Measurements from ENCODE around the gene DOP1B. TPM values are rescaled to one million over a fixed set of nuclear protein-coding genes. Genes with fewer than 3 reads are reported as not detected.

DOP1B gene
- total RNA-seq, 1 donor from 2014 or later = 26.1 TPM

GRCh38 chr21:36117286-36117741 lies 39.3 kb upstream of the DOP1B start:
- H3K27me3 Mint-ChIP-seq (ENCODE audit: low read depth, unreplicated experiment) = peaks cover 4% of the 10 kb centered on the region
- no peak overlapping the region for H3K27ac Mint-ChIP-seq (ENCODE audit: unreplicated experiment)
- Histone ChIP-seq H3K4me1 (ENCODE audit: insufficient read depth, low read length) (no peaks in the 10 kb centered on the region), H3K9me3 (ENCODE audit: insufficient read depth, low read depth, low read length) (no peaks in the 10 kb centered on the region), H2AFZ (ENCODE audit: low read depth, low read length) (no peak overlapping the region), H3K36me3 (ENCODE audit: insufficient read depth, low read length) (no peaks in the 10 kb centered on the region), H3K9ac (ENCODE audit: low read length) (no peak overlapping the region), H4K20me1 (ENCODE audit: insufficient read depth, low read length) (no peaks in the 10 kb centered on the region), H3K79me2 (ENCODE audit: insufficient read depth, low read length) (no peaks in the 10 kb centered on the region), H3K4me2 (ENCODE audit: low read length) (no peak overlapping the region), H3K27me3 (ENCODE audit: insufficient read depth, low read length) (no peaks in the 10 kb centered on the region), H3K4me3 (ENCODE audit: insufficient read depth, low read depth, low read length) (no peak overlapping the region), H3K27ac (ENCODE audit: low read depth, low read length) (no peak overlapping the region)
- no peak for DNase-seq (ENCODE audit: low read depth)
- no peak for TF ChIP-seq EZH2 (IDR thresholded peaks at IDR 0.05; ENCODE audit: insufficient read depth, low read length)
- TF ChIP-seq, protein P1, sequence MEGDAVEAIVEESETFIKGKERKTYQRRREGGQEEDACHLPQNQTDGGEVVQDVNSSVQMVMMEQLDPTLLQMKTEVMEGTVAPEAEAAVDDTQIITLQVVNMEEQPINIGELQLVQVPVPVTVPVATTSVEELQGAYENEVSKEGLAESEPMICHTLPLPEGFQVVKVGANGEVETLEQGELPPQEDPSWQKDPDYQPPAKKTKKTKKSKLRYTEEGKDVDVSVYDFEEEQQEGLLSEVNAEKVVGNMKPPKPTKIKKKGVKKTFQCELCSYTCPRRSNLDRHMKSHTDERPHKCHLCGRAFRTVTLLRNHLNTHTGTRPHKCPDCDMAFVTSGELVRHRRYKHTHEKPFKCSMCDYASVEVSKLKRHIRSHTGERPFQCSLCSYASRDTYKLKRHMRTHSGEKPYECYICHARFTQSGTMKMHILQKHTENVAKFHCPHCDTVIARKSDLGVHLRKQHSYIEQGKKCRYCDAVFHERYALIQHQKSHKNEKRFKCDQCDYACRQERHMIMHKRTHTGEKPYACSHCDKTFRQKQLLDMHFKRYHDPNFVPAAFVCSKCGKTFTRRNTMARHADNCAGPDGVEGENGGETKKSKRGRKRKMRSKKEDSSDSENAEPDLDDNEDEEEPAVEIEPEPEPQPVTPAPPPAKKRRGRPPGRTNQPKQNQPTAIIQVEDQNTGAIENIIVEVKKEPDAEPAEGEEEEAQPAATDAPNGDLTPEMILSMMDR (IDR thresholded peaks at IDR 0.05; ENCODE audit: insufficient read depth, low read depth, low read length) = no peak
- FAIRE-seq = no peak
- H3K36me3 Mint-ChIP-seq (ENCODE audit: low read depth, unreplicated experiment) = no peaks in the 10 kb centered on the region
- H3K4me1 Mint-ChIP-seq (ENCODE audit: low read depth, unreplicated experiment) = no peaks in the 10 kb centered on the region
- H3K4me3 Mint-ChIP-seq (ENCODE audit: unreplicated experiment) = no peak overlapping the region
- H3K9me3 Mint-ChIP-seq (ENCODE audit: unreplicated experiment) = no peaks in the 10 kb centered on the region

GRCh38 chr21:36120304-36120888 lies 36.2 kb upstream of the DOP1B start:
- Mint-ChIP-seq H3K27me3 (ENCODE audit: low read depth, unreplicated experiment) (no peaks in the 10 kb centered on the region), H3K4me3 (ENCODE audit: unreplicated experiment) (no peak overlapping the region), H3K27ac (ENCODE audit: unreplicated experiment) (no peak overlapping the region), H3K4me1 (ENCODE audit: low read depth, unreplicated experiment) (no peaks in the 10 kb centered on the region), H3K9me3 (ENCODE audit: unreplicated experiment) (no peaks in the 10 kb centered on the region), H3K36me3 (ENCODE audit: low read depth, unreplicated experiment) (no peaks in the 10 kb centered on the region)
- no peak for FAIRE-seq
- Histone ChIP-seq H4K20me1 (ENCODE audit: insufficient read depth, low read length) (no peaks in the 10 kb centered on the region), H2AFZ (ENCODE audit: low read depth, low read length) (no peak overlapping the region), H3K4me2 (ENCODE audit: low read length) (no peak overlapping the region), H3K27me3 (ENCODE audit: insufficient read depth, low read length) (no peaks in the 10 kb centered on the region), H3K27ac (ENCODE audit: low read depth, low read length) (no peak overlapping the region), H3K79me2 (ENCODE audit: insufficient read depth, low read length) (no peaks in the 10 kb centered on the region), H3K36me3 (ENCODE audit: insufficient read depth, low read length) (no peaks in the 10 kb centered on the region), H3K9me3 (ENCODE audit: insufficient read depth, low read depth, low read length) (no peaks in the 10 kb centered on the region), H3K4me3 (ENCODE audit: insufficient read depth, low read depth, low read length) (no peak overlapping the region), H3K4me1 (ENCODE audit: insufficient read depth, low read length) (no peaks in the 10 kb centered on the region), H3K9ac (ENCODE audit: low read length) (no peak overlapping the region)
- TF ChIP-seq, protein P1 (IDR thresholded peaks at IDR 0.05; ENCODE audit: insufficient read depth, low read depth, low read length) = no peak
- no peak for TF ChIP-seq EZH2 (IDR thresholded peaks at IDR 0.05; ENCODE audit: insufficient read depth, low read length)
- no peak for DNase-seq (ENCODE audit: low read depth)

DNA sequence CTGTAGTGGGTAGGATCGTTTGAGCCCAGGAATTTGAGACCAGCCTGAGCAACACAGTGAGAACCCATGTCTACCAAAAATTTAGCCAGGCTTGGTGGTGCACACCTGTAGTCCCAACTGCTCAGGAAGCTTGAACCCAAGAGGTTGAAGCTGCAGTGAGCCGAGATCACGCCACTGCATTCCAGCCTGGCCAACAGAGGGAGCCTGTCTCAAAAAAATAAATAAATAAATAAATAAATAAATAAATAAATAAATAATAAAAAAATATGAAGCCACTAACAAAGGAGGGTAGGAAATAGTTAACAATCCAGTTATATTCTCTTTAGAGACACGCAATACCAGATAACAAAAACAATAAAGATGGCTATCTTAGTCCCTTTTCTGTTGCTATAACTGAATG lies 33.6 kb upstream of the DOP1B start:
- Mint-ChIP-seq H3K27ac (ENCODE audit: unreplicated experiment) (no peak overlapping the region), H3K9me3 (ENCODE audit: unreplicated experiment) (no peaks in the 10 kb centered on the region), H3K4me1 (ENCODE audit: low read depth, unreplicated experiment) (no peaks in the 10 kb centered on the region), H3K4me3 (ENCODE audit: unreplicated experiment) (no peak overlapping the region), H3K27me3 (ENCODE audit: low read depth, unreplicated experiment) (peaks cover 7% of the 10 kb centered on the region), H3K36me3 (ENCODE audit: low read depth, unreplicated experiment) (no peaks in the 10 kb centered on the region)
- Histone ChIP-seq H3K9ac (ENCODE audit: low read length) (no peak overlapping the region), H3K4me2 (ENCODE audit: low read length) (no peak overlapping the region), H3K27me3 (ENCODE audit: insufficient read depth, low read length) (no peaks in the 10 kb centered on the region), H3K27ac (ENCODE audit: low read depth, low read length) (no peak overlapping the region), H3K4me3 (ENCODE audit: insufficient read depth, low read depth, low read length) (no peak overlapping the region), H3K9me3 (ENCODE audit: insufficient read depth, low read depth, low read length) (no peaks in the 10 kb centered on the region), H3K4me1 (ENCODE audit: insufficient read depth, low read length) (no peaks in the 10 kb centered on the region), H4K20me1 (ENCODE audit: insufficient read depth, low read length) (no peaks in the 10 kb centered on the region), H3K36me3 (ENCODE audit: insufficient read depth, low read length) (no peaks in the 10 kb centered on the region), H3K79me2 (ENCODE audit: insufficient read depth, low read length) (no peaks in the 10 kb centered on the region), H2AFZ (ENCODE audit: low read depth, low read length) (no peak overlapping the region)
- TF ChIP-seq, protein P1 (IDR thresholded peaks at IDR 0.05; ENCODE audit: insufficient read depth, low read depth, low read length) = no peak
- TF ChIP-seq EZH2 (IDR thresholded peaks at IDR 0.05; ENCODE audit: insufficient read depth, low read length) = no peak
- FAIRE-seq (no peak), DNase-seq (ENCODE audit: low read depth) (no peak)

All from astrocyte (in vitro differentiated cells and primary cell).